Astrocyte of the cerebellum (primary cell): ENCODE measurements around the gene RBFOX2.

Experiments used
- DNase-seq: peaks from one replicate; pipeline ENCODE4 v3.0.0-alpha.2; 2011; ENCODE audit warnings: low read depth
- H3K4me3 ChIP-seq: 2 replicates; pipeline ENCODE4 v1.5.1; 2011; ENCODE audit warnings: mild to moderate bottlenecking, low read depth, low read length, moderate library complexity
- in situ Hi-C: cut with HindIII; loops from 2 replicates; pipeline ENCODE4 v1.10.0; 2017; ENCODE audit warnings: low sequenced_read_pairs
- TF ChIP-seq, protein P1 (sequence below): IDR thresholded peaks from 2 replicates; pipeline ENCODE4 v1.5.1; 2012; ENCODE audit warnings: low read length, low read depth, moderate library complexity, mild to moderate bottlenecking; ENCODE audit errors: missing control alignments

RBFOX2 gene

GRCh38 chr22:35725521-35725920, 303.1 kb downstream of the RBFOX2 start:
- no peak for DNase-seq
- TF ChIP-seq, protein P1, sequence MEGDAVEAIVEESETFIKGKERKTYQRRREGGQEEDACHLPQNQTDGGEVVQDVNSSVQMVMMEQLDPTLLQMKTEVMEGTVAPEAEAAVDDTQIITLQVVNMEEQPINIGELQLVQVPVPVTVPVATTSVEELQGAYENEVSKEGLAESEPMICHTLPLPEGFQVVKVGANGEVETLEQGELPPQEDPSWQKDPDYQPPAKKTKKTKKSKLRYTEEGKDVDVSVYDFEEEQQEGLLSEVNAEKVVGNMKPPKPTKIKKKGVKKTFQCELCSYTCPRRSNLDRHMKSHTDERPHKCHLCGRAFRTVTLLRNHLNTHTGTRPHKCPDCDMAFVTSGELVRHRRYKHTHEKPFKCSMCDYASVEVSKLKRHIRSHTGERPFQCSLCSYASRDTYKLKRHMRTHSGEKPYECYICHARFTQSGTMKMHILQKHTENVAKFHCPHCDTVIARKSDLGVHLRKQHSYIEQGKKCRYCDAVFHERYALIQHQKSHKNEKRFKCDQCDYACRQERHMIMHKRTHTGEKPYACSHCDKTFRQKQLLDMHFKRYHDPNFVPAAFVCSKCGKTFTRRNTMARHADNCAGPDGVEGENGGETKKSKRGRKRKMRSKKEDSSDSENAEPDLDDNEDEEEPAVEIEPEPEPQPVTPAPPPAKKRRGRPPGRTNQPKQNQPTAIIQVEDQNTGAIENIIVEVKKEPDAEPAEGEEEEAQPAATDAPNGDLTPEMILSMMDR = no peak
- in situ Hi-C loops = no loop called here
- H3K4me3 ChIP-seq = no peak overlapping the region

- no peak for DNase-seq
- in situ Hi-C loops = no loop called here
- H3K4me3 ChIP-seq = no peak overlapping the region
- TF ChIP-seq, protein P1 = no peak
These were observed 306.7 kb downstream of the RBFOX2 start for GRCh38 chr22:35721960-35722359.

GRCh38 chr22:35719212-35719875, 309.3 kb downstream of the RBFOX2 start:
- TF ChIP-seq, protein P1 = no peak
- in situ Hi-C loops = no loop called here
- no peak overlapping the region for H3K4me3 ChIP-seq
- no peak for DNase-seq

DNA sequence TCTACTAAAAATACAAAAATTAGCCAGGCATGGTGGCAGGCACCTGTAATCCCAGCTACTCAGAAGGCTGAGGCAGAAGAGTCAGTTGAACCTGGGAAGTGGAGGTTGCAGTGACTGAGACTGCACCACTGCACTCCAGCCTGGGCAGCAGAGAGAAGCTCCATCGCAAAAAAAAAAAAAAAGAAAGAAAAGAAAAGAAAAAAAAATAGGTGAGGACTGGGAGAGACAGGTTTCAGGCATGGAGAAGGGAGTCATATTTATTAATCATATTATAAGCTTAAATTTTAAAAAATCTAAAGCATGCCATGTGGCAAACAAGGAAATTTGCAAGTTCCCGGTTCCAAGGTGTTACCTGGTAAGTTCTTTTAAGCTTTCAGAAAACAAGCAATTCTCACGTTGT, 311.1 kb downstream of the RBFOX2 start, which contains the start of gene APOL5:
Gene APOL5, plus strand, starts transcription at position 301 of the 400 bp plus-strand sequence. Its CDS starts 0 bp downstream, at position 301.
- in situ Hi-C loops = no loop called here
- DNase-seq = no peak
- TF ChIP-seq, protein P1 = no peak
- H3K4me3 ChIP-seq = no peak within 1 kb of the TSS

DNA sequence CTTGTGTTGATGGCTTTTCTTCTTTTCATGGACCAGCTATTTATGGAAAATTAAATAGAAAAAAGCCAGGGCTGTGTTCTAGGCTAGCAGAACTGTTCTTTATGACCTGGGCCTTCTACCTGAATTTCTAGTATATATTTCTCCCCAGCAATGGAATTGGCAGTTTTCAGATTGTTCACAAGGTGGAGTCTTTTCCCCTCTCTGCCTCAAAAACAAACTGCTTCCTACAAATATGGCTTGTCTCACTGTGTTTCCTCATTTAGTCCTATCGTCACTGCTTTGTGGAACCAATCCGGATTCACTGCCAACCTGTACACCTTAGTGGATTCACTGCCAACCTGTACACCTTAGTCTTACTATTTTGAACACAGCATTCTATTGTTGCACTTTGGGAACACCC, 316.0 kb downstream of the RBFOX2 start:
- no peak for DNase-seq
- no peak overlapping the region for H3K4me3 ChIP-seq
- in situ Hi-C loops = no loop called here
- TF ChIP-seq, protein P1 = no peak

DNA sequence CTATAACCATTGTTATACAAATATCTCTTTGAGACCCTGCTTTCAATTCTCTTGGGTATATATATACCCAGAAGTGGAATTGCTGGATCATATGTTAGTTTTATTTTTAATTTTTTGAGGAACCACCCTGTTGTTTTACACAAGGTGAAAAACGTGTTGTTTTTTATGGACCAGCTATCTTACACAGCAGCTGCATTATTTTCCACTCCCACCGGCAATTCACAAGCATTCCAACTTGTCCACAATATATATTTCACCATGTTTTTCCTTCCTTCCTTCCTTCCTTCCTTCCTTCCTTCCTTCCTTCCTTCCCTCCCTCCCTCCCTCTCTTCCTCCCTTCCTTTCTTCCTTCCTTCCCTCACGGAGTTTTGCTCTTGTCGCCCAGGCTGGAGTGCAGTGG, 317.3 kb downstream of the RBFOX2 start:
- no peak overlapping the region for H3K4me3 ChIP-seq
- TF ChIP-seq, protein P1 = no peak

DNA sequence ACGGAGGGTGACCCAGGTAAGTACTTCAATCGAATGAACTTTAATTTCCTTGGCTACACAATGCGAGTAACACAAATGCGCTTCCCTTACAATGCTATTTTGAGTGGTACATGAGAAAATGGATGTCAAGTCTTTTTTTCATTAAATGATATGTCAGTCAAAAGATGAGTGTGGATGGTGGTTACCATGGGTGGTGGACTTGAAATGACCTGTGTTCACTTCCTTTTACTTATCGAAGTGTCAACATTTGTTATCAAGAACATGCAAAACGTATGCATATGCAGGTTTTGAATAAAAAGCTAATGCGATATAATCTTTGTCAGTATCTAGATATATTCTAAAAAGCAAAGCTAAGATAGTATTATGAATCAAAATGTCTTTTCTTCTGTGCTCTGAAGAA, 319.7 kb downstream of the RBFOX2 start:
- in situ Hi-C loops = no loop called here
- DNase-seq = no peak
- TF ChIP-seq, protein P1 = no peak
- H3K4me3 ChIP-seq = no peak overlapping the region

More for the DNA sequence above, 317.3 kb downstream of the RBFOX2 start:
- in situ Hi-C loops = no loop called here
- no peak for DNase-seq
